OCI-LY1 (cell line): ENCODE results near the gene CSNK2A1.
A peak's percentile ranks its signal among the peaks of the same experiment; 100 is the strongest.

Experiments
- EZH2 ChIP-seq: fragments of 200-600 bp; sonication (generic), shearing (Covaris generic); IDR thresholded peaks from 2 replicates; pipeline ENCODE4 v1.8.0; 2017; ENCODE audit warnings: borderline replicate concordance, mixed run types, mild to moderate bottlenecking, antibody characterized with exemption, low read length, moderate library complexity, mixed read lengths
- TF ChIP-seq, protein P1 (sequence below): fragments of 200-600 bp; sonication (generic), shearing (Covaris generic); IDR thresholded peaks from 2 replicates; pipeline ENCODE4 v1.5.1; 2017; ENCODE audit warnings: mild to moderate bottlenecking, antibody characterized with exemption, low read length, moderate library complexity, mixed read lengths

DNA sequence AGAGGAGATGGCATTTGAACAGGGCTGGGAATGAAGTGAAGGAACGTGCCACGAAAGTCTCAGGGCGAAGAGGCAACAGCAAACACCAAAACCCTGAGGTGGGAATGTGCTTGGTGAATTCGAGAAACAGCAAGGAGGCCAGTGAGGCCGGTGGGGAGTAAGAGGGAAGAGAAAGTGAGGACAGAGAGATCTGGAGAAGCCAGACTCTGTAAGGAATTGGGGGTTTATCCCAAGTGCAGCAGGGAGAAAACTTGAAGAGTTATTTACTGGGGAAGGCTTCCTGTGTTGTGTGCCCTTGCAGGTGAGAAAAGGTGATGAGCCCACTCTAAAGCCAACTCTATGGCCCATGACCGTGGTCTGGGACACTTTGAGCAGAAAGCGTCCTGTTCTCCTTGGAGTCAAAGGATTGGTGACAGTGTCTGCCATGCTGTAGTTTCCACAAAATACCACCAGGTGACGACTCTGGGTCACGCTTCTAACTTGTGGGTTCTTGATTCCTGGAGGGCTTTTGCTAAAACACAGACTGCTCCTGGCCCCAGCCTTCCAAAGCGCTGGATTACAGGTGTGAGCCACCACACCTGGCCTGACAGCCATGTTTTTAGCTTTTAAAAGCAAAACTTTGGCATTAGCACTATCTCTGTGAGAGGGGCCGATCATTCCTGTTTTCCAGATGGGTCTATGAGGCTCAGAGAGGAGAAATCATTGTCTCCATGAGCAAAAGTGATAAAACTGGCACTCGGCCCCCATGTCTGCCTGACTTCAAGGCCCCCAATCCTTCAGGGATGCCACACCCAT is 18.0 kb upstream of the CSNK2A1 start:
- TF ChIP-seq, protein P1, sequence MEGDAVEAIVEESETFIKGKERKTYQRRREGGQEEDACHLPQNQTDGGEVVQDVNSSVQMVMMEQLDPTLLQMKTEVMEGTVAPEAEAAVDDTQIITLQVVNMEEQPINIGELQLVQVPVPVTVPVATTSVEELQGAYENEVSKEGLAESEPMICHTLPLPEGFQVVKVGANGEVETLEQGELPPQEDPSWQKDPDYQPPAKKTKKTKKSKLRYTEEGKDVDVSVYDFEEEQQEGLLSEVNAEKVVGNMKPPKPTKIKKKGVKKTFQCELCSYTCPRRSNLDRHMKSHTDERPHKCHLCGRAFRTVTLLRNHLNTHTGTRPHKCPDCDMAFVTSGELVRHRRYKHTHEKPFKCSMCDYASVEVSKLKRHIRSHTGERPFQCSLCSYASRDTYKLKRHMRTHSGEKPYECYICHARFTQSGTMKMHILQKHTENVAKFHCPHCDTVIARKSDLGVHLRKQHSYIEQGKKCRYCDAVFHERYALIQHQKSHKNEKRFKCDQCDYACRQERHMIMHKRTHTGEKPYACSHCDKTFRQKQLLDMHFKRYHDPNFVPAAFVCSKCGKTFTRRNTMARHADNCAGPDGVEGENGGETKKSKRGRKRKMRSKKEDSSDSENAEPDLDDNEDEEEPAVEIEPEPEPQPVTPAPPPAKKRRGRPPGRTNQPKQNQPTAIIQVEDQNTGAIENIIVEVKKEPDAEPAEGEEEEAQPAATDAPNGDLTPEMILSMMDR = peak; percentile 91
- no peak for TF ChIP-seq EZH2
